GM12878 (cell line): Measurements from ENCODE around the gene FAR2. TPM values are rescaled to one million over a fixed set of nuclear protein-coding genes. Genes with fewer than 3 reads are reported as not detected.

ENCODE experiments used
- ATAC-seq: fragments of 200-7000 bp; cut with Tn5 transposase; 3 replicates; pipeline ENCODE4 v1.9.1; 2020; ENCODE audit warnings: mild to moderate bottlenecking, moderate library complexity
- BruUV-seq: library from RNA; stranded (reverse); fragments of 400-500 nt; replicated peaks from 2 replicates; lab custom pipeline; 2021; lab: Mats Ljungman, UMichigan
- CTCF ChIA-PET: fragments of 300-600 bp; sonication (Branson Sonifier 250); formaldehyde crosslinking; extraction: SDS; loops from one replicate; lab custom pipeline; 2021; ENCODE audit warnings: inconsistent platforms; lab: Yijun Ruan, JAX
- POLR2A ChIA-PET: fragments of 350-600 bp; formaldehyde crosslinking; extraction: SDS; loops from one replicate; lab custom pipeline; 2021; ENCODE audit warnings: inconsistent platforms; lab: Charles Lee
- RAD21 ChIA-PET: fragments of 300-600 bp; sonication (Branson Sonifier 250); formaldehyde crosslinking; loops from one replicate; lab custom pipeline; 2023; ENCODE audit warnings: antibody characterized with exemption; ENCODE audit not compliant: unreplicated experiment; lab: Charles Lee
- SMC1A ChIA-PET: fragments of 300-600 bp; sonication (Branson Sonifier 250); formaldehyde crosslinking; loops from one replicate; lab custom pipeline; 2023; ENCODE audit not compliant: unreplicated experiment, uncharacterized antibody; lab: Charles Lee
- DNase-seq: peaks from one replicate; pipeline ENCODE4 v3.0.0-alpha.2; 2011; ENCODE audit warnings: low read depth, low spot score
- FAIRE-seq: peaks from 3 replicates; lab custom pipeline; 2011; peaks lifted over from hg19 to GRCh38; lab: Jason Lieb, UNC
- H2AFZ ChIP-seq: 2 replicates; pipeline ENCODE4 v1.6.0; 2011; ENCODE audit warnings: low read depth, low read length, control low read depth; ENCODE audit not compliant: control insufficient read depth
- H3K27ac ChIP-seq: 2 replicates; pipeline ENCODE4 v1.5.1; 2011; ENCODE audit warnings: control low read depth; ENCODE audit not compliant: control insufficient read depth, insufficient read depth
- H3K27me3 ChIP-seq, 2 experiments: replicated peaks in 1 of 2; 2 replicates each; pipeline versions ENCODE4 v1.6.0 to v1.6.1; 2011; ENCODE audit warnings: low read length in 1 of 2; ENCODE audit not compliant: control insufficient read depth in 2 of 2, insufficient read depth in 2 of 2
- H3K36me3 ChIP-seq, 2 experiments: 2 replicates each; pipeline ENCODE4 v1.5.1; 2011; ENCODE audit warnings: low read length in 1 of 2; ENCODE audit not compliant: control insufficient read depth in 2 of 2, insufficient read depth in 2 of 2
- H3K4me1 ChIP-seq: 2 replicates; pipeline ENCODE4 v1.6.1; 2011; ENCODE audit warnings: mild to moderate bottlenecking, low read length, moderate library complexity, mixed read lengths; ENCODE audit not compliant: control insufficient read depth, insufficient read depth
- H3K4me2 ChIP-seq: 2 replicates; pipeline ENCODE4 v1.6.0; 2011; ENCODE audit warnings: control low read depth; ENCODE audit not compliant: control insufficient read depth, insufficient read depth
- H3K4me3 ChIP-seq: fragments of 200-600 bp; sonication (generic); 2 replicates; pipeline ENCODE4 v1.5.1; 2016
- H3K79me2 ChIP-seq: 2 replicates; pipeline ENCODE4 v1.6.0; 2011; ENCODE audit warnings: low read length; ENCODE audit not compliant: control insufficient read depth, insufficient read depth
- H3K9ac ChIP-seq: 2 replicates; pipeline ENCODE4 v1.8.0; 2011; ENCODE audit warnings: low read length, control low read depth, mixed read lengths; ENCODE audit not compliant: control insufficient read depth, insufficient read depth
- H3K9me3 ChIP-seq: replicated peaks from 3 replicates; pipeline ENCODE4 v1.5.1; 2011; ENCODE audit warnings: mild to moderate bottlenecking, low read length; ENCODE audit not compliant: control insufficient read depth, insufficient read depth
- H4K20me1 ChIP-seq: 2 replicates; pipeline ENCODE4 v1.6.0; 2011; ENCODE audit not compliant: control insufficient read depth, insufficient read depth
- MEF2A ChIP-seq: IDR thresholded peaks from 2 replicates; pipeline ENCODE4 v1.6.1; 2011; ENCODE audit warnings: low read depth, mild to moderate bottlenecking, low read length, moderate library complexity; ENCODE audit not compliant: insufficient read depth
- RAD21 ChIP-seq: IDR thresholded peaks from 2 replicates; pipeline ENCODE4 v1.6.1; 2011; ENCODE audit warnings: mild to moderate bottlenecking, low read depth, low read length, moderate library complexity; ENCODE audit not compliant: insufficient read depth
- RAD51 ChIP-seq: fragments of 450-650 bp; IDR thresholded peaks from 2 replicates; pipeline ENCODE4 v1.6.1; 2016; ENCODE audit warnings: moderate library complexity, mild to moderate bottlenecking, inconsistent platforms
- RELA ChIP-seq: fragments of 450-650 bp; IDR thresholded peaks from 2 replicates; pipeline ENCODE4 v1.8.0; 2014; ENCODE audit warnings: borderline replicate concordance; ENCODE audit not compliant: partially characterized antibody
- SPI1 ChIP-seq: IDR thresholded peaks from 2 replicates; pipeline ENCODE4 v1.6.1; 2011; ENCODE audit warnings: low read depth, mild to moderate bottlenecking, low read length, moderate library complexity, borderline replicate concordance; ENCODE audit not compliant: insufficient read depth
- ZNF384 ChIP-seq: IDR thresholded peaks from 2 replicates; pipeline ENCODE4 v1.6.1; 2012; ENCODE audit warnings: low read depth, mild to moderate bottlenecking, low read length, improper control_type of control experiment, borderline replicate concordance
- WGBS: methylation state at CpG from one replicate; pipeline ENCODE4 v1.1.6; 2016; ENCODE audit warnings: low lambda C conversion rate; ENCODE audit not compliant: insufficient replicate concordance, insufficient coverage; ENCODE audit errors: missing lambda C conversion rate; 5-methylcytosine and 5-hydroxymethylcytosine counted together
- in situ Hi-C: fragments of 300-500 bp; cut with MboI; formaldehyde crosslinking; loops from 9 replicates; pipeline ENCODE4 v1.14.3; 2018; ENCODE audit warnings: mixed read lengths
- intact Hi-C: fragments of 100-400 bp; cut with micrococcal nuclease; formaldehyde crosslinking; loops from one replicate; pipeline ENCODE4 v1.14.2; 2022; ENCODE audit not compliant: unreplicated experiment
- polyA plus RNA-seq, 11 experiments: library from polyadenylated mRNA; depleted of rRNA in 4 of 11; unstranded in 6 of 11; stranded (reverse) in 5 of 11; fragments of >200 nt; fragmentation: Nextera tagmentation in 4 of 11; fragmentation: Illumina TruSeq in 1 of 11; extraction: Ambion mirVana in 4 of 11; extraction: Trizol in 1 of 11; gene quantifications; 1 replicate in 1 of 11; 2 replicates in 10 of 11; pipeline versions ENCODE4 v1.2.1 to v1.2.3, GENCODE V29; 2011 to 2016; ENCODE audit warnings: inconsistent platforms in 2 of 11, missing spikeins in 2 of 11, low read depth in 1 of 11
- total RNA-seq, 4 experiments: library from RNA; depleted of rRNA in 3 of 4; stranded (reverse); fragments of >200 nt in 3 of 4; fragmentation: Illumina TruSeq in 1 of 4; extraction: Trizol in 1 of 4; gene quantifications; 2 replicates each; pipeline versions ENCODE4 v1.2.1 to v1.2.3, GENCODE V29; 2013 to 2021
- TF ChIP-seq, protein P1 (sequence below): fragments of 450-650 bp; IDR thresholded peaks from 2 replicates; pipeline ENCODE4 v1.6.1; 2018; ENCODE audit warnings: borderline replicate concordance, mild to moderate bottlenecking; ENCODE audit not compliant: partially characterized antibody
- TF ChIP-seq, protein P2 (sequence below): fragments of 450-650 bp; IDR thresholded peaks from 2 replicates; pipeline ENCODE4 v1.6.1; 2014; ENCODE audit warnings: mild to moderate bottlenecking
- TF ChIP-seq, protein P3 (sequence below): IDR thresholded peaks from 2 replicates; pipeline ENCODE4 v1.6.1; 2012; ENCODE audit warnings: low read depth, low read length, improper control_type of control experiment
- TF ChIP-seq, protein P4 (sequence below): IDR thresholded peaks from 2 replicates; pipeline ENCODE4 v1.6.1; 2011; ENCODE audit warnings: mild to moderate bottlenecking, low read depth, low read length, moderate library complexity; ENCODE audit not compliant: insufficient replicate concordance

Gene FAR2
- total and polyA plus RNA-seq, 10 of the 15 experiments (the other 5 are each of a cell fraction or from before 2014, with no cell fraction given): 0.50 to 1.1 (median 0.65) TPM

DNA sequence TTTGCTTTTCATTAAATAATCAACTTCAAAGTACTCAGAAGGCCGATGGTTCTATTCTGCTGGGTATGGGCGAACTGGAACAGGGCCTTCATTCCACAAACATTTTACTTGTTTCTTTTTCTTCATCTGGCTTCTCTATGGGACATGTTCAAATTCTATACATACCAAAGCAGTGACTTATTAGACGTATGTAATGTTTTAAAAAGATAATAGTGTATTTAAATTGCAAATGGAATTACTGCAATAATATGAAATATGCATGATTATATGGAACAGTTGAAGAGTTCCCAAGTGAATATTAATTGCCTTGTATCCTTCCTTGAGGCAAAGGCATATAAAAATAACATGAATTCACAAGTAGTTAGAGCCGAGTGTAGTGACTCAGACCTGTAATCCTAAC is 75.5 kb downstream of the FAR2 start (continued):
- TF ChIP-seq, protein P1, sequence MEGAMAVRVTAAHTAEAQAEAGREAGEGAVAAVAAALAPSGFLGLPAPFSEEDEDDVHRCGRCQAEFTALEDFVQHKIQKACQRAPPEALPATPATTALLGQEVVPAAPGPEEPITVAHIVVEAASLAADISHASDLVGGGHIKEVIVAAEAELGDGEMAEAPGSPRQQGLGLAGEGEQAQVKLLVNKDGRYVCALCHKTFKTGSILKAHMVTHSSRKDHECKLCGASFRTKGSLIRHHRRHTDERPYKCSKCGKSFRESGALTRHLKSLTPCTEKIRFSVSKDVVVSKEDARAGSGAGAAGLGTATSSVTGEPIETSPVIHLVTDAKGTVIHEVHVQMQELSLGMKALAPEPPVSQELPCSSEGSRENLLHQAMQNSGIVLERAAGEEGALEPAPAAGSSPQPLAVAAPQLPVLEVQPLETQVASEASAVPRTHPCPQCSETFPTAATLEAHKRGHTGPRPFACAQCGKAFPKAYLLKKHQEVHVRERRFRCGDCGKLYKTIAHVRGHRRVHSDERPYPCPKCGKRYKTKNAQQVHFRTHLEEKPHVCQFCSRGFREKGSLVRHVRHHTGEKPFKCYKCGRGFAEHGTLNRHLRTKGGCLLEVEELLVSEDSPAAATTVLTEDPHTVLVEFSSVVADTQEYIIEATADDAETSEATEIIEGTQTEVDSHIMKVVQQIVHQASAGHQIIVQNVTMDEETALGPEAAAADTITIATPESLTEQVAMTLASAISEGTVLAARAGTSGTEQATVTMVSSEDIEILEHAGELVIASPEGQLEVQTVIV: no peak
- TF ChIP-seq, protein P2, sequence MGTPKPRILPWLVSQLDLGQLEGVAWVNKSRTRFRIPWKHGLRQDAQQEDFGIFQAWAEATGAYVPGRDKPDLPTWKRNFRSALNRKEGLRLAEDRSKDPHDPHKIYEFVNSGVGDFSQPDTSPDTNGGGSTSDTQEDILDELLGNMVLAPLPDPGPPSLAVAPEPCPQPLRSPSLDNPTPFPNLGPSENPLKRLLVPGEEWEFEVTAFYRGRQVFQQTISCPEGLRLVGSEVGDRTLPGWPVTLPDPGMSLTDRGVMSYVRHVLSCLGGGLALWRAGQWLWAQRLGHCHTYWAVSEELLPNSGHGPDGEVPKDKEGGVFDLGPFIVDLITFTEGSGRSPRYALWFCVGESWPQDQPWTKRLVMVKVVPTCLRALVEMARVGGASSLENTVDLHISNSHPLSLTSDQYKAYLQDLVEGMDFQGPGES: no peak

DNA sequence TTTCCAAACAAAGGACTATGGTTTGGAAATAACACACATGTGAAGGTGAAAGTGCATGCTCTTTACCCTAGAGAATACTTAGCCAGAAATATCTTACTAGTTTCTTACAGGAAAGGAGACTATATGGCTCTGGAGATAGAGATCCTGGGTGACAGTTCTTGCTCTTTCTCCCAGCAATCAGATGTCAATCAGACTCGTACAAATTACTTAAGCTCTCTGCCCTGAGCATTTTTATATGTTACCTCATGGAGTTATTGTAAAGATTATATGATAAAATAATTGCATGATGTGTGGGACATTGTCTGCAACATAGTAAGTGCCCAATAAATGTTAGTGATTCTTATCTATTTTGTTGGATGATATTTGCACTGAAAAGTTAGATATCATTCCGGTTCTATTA is 76.8 kb downstream of the FAR2 start:
- no peaks in the 10 kb centered on the region for H3K4me1 ChIP-seq
- ChIA-PET SMC1A (interaction anchor here (1.0 to 1.1 kb wide), 2 partner anchors 8 to 11 kb away, joined by 3 to 5 read pairs; no protein-coding TSS in a partner anchor), RAD21 (no interaction called here), POLR2A (no interaction called here), CTCF (interaction anchor here (0.9 to 1.3 kb wide), 2 partner anchors 13 to 18 kb away, joined by 3 to 4 read pairs; no protein-coding TSS in a partner anchor)
- no TSS peak for BruUV-seq
- no peaks in the 10 kb centered on the region; the same call in 2 of the 3 replicates for H3K9me3 ChIP-seq
- H2AFZ ChIP-seq: no peak overlapping the region
- ATAC-seq (no peak), FAIRE-seq (no peak), DNase-seq (no peak)
- H3K27ac ChIP-seq: no peak overlapping the region
- TF ChIP-seq MEF2A (no peak), RAD51 (no peak), RAD21 (no peak), SPI1 (no peak), RELA (no peak), ZNF384 (no peak)
- TF ChIP-seq, protein P3, sequence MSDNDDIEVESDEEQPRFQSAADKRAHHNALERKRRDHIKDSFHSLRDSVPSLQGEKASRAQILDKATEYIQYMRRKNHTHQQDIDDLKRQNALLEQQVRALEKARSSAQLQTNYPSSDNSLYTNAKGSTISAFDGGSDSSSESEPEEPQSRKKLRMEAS: no peak
- TF ChIP-seq, protein P4, sequence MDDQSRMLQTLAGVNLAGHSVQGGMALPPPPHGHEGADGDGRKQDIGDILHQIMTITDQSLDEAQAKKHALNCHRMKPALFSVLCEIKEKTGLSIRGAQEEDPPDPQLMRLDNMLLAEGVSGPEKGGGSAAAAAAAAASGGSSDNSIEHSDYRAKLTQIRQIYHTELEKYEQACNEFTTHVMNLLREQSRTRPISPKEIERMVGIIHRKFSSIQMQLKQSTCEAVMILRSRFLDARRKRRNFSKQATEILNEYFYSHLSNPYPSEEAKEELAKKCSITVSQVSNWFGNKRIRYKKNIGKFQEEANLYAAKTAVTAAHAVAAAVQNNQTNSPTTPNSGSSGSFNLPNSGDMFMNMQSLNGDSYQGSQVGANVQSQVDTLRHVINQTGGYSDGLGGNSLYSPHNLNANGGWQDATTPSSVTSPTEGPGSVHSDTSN: no peak
- 16% methylated on average over 2 of the region's 2 CpGs for WGBS
- no peak overlapping the region for H3K4me3 ChIP-seq
- no peaks in the 10 kb centered on the region for H4K20me1 ChIP-seq
- no peaks in the 10 kb centered on the region; a peak in 2 of 4 replicates for H3K27me3 ChIP-seq
- no peaks in the 10 kb centered on the region for H3K79me2 ChIP-seq
- no peak overlapping the region for H3K9ac ChIP-seq
- no peak overlapping the region for H3K4me2 ChIP-seq
- intact Hi-C loops (no loop called here), in situ Hi-C loops (no loop called here)
- no peaks in the 10 kb centered on the region for H3K36me3 ChIP-seq
